ENCODE results near the gene GSK3B.

- TF ChIP-seq OSR1 (CRISPR knock-in tag; IDR thresholded peaks at IDR 0.05): no peak
- TF ChIP-seq GLIS3 (CRISPR knock-in tag; IDR thresholded peaks at IDR 0.05): no peak
- no peak for TF ChIP-seq ZFP30 (CRISPR knock-in tag; IDR thresholded peaks at IDR 0.05)
- no peak for TF ChIP-seq PATZ1 (CRISPR knock-in tag; IDR thresholded peaks at IDR 0.05; ENCODE audit: borderline replicate concordance)
- no peak for TF ChIP-seq ZNF565 (CRISPR knock-in tag; conservative IDR thresholded peaks at IDR 0.05; ENCODE audit: low read depth)
- TF ChIP-seq, protein P1, sequence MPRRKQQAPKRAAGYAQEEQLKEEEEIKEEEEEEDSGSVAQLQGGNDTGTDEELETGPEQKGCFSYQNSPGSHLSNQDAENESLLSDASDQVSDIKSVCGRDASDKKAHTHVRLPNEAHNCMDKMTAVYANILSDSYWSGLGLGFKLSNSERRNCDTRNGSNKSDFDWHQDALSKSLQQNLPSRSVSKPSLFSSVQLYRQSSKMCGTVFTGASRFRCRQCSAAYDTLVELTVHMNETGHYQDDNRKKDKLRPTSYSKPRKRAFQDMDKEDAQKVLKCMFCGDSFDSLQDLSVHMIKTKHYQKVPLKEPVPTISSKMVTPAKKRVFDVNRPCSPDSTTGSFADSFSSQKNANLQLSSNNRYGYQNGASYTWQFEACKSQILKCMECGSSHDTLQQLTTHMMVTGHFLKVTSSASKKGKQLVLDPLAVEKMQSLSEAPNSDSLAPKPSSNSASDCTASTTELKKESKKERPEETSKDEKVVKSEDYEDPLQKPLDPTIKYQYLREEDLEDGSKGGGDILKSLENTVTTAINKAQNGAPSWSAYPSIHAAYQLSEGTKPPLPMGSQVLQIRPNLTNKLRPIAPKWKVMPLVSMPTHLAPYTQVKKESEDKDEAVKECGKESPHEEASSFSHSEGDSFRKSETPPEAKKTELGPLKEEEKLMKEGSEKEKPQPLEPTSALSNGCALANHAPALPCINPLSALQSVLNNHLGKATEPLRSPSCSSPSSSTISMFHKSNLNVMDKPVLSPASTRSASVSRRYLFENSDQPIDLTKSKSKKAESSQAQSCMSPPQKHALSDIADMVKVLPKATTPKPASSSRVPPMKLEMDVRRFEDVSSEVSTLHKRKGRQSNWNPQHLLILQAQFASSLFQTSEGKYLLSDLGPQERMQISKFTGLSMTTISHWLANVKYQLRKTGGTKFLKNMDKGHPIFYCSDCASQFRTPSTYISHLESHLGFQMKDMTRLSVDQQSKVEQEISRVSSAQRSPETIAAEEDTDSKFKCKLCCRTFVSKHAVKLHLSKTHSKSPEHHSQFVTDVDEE (CRISPR knock-in tag; IDR thresholded peaks at IDR 0.05): no peak
- TF ChIP-seq ARNTL (CRISPR knock-in tag; IDR thresholded peaks at IDR 0.05; ENCODE audit: borderline replicate concordance, low read depth): no peak
- TF ChIP-seq TCF4 (CRISPR knock-in tag; IDR thresholded peaks at IDR 0.05; ENCODE audit: borderline replicate concordance): no peak
- TF ChIP-seq ESRRG (CRISPR knock-in tag; IDR thresholded peaks at IDR 0.05): no peak
- TF ChIP-seq BACH2 (CRISPR knock-in tag; IDR thresholded peaks at IDR 0.05; ENCODE audit: borderline replicate concordance): no peak
- no peak for TF ChIP-seq ZNF8 (CRISPR knock-in tag; IDR thresholded peaks at IDR 0.05)
- TF ChIP-seq, protein P2, sequence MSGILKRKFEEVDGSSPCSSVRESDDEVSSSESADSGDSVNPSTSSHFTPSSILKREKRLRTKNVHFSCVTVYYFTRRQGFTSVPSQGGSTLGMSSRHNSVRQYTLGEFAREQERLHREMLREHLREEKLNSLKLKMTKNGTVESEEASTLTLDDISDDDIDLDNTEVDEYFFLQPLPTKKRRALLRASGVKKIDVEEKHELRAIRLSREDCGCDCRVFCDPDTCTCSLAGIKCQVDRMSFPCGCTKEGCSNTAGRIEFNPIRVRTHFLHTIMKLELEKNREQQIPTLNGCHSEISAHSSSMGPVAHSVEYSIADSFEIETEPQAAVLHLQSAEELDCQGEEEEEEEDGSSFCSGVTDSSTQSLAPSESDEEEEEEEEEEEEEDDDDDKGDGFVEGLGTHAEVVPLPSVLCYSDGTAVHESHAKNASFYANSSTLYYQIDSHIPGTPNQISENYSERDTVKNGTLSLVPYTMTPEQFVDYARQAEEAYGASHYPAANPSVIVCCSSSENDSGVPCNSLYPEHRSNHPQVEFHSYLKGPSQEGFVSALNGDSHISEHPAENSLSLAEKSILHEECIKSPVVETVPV (CRISPR knock-in tag; IDR thresholded peaks at IDR 0.05): no peak
- no peak for TF ChIP-seq TOX (CRISPR knock-in tag; IDR thresholded peaks at IDR 0.05; ENCODE audit: borderline replicate concordance)
- TF ChIP-seq PPARA (CRISPR knock-in tag; IDR thresholded peaks at IDR 0.05; ENCODE audit: borderline replicate concordance): no peak
These were observed 319.8 kb downstream of the GSK3B start for GRCh38 chr3:119774444-119774843.
